ENCODE results near the gene MAD1L1.

DNA sequence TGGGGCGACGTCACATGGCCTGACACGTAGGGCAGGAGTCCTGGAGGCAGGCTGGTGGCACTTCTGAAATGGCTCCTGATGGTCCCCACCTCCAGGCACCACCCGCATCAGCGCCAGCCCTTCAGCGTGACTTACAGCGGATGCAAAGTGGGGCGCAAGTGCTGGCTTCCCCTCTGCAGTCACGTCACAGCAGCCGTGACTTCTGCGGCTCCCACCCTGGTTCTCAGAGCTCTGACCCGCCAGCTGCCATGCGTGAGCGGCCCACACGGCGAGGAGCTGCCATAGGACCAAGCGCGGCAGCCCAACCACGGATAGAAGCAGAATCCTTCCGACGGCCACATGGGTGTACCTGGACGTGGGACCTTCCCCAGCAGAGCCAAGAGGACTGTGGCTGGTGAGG is 403.6 kb downstream of the MAD1L1 start:
- no peak for TF ChIP-seq MXI1 (IDR thresholded peaks at IDR 0.05; ENCODE audit: borderline replicate concordance, low read depth, low read length)
- no peak for TF ChIP-seq RAD21 (IDR thresholded peaks at IDR 0.05; ENCODE audit: low read length)
- TF ChIP-seq POLR2A (IDR thresholded peaks at IDR 0.05; ENCODE audit: low read depth, low read length): no peak
